Subcutaneous adipose tissue (tissue), 4 donors: ENCODE measurements around the gene TUBB8. TPM values are rescaled to one million over a fixed set of nuclear protein-coding genes. Genes with fewer than 3 reads are reported as not detected.

Source experiments
- total RNA-seq, 4 donors: library from RNA; depleted of rRNA; stranded (reverse); fragments of >200 nt; gene quantifications; one replicate each; pipeline ENCODE4 v1.1.0, GENCODE V29; 2016
- TF ChIP-seq, protein P1 (sequence below): fragments of 450-650 bp; IDR thresholded peaks from one replicate; pipeline ENCODE4 v1.5.1; 2016; ENCODE audit warnings: low read depth, mild to moderate bottlenecking, control low read depth, antibody characterized with exemption, moderate library complexity

Gene TUBB8
- total RNA-seq, 4 donors from 2014 or later, result not detected

DNA sequence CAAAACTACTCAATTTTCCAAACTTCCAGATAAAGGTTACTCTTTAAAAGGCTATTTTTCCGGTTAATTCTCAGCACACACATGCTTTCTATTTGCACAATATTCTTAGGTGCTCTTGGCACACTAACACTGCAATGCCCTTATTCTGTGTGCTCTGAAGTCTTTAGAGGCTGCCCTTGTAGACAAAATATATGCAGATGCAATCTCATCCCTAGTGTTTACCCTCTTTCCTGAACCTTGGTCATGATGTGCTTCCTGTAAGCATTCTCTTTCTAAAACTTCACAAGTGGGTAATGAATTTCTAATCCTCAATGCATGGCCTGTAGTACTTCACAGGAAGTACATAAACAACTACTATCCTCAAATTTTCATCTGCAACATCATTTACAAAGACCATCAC, 41.1 kb upstream of the TUBB8 start:
- TF ChIP-seq, protein P1, sequence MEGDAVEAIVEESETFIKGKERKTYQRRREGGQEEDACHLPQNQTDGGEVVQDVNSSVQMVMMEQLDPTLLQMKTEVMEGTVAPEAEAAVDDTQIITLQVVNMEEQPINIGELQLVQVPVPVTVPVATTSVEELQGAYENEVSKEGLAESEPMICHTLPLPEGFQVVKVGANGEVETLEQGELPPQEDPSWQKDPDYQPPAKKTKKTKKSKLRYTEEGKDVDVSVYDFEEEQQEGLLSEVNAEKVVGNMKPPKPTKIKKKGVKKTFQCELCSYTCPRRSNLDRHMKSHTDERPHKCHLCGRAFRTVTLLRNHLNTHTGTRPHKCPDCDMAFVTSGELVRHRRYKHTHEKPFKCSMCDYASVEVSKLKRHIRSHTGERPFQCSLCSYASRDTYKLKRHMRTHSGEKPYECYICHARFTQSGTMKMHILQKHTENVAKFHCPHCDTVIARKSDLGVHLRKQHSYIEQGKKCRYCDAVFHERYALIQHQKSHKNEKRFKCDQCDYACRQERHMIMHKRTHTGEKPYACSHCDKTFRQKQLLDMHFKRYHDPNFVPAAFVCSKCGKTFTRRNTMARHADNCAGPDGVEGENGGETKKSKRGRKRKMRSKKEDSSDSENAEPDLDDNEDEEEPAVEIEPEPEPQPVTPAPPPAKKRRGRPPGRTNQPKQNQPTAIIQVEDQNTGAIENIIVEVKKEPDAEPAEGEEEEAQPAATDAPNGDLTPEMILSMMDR, result no peak

DNA sequence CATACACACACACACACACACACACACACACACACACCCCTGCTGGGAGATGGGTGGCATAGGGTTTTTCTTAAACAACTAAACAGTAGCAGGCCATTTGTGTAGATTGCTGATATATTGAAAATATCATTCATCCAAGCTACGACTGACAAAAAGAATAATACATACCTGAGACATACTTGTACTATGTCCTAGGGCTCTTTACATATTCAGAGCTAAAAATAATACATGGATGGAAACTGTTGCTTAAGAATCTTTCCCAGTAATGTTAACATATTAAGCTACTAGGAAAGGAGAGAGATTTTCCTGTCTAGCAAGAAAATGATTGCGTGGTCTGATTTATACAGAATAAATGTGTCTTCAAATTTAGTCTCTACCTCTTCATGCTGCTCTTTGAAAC, 40.2 kb upstream of the TUBB8 start:
- TF ChIP-seq, protein P1, result no peak

DNA sequence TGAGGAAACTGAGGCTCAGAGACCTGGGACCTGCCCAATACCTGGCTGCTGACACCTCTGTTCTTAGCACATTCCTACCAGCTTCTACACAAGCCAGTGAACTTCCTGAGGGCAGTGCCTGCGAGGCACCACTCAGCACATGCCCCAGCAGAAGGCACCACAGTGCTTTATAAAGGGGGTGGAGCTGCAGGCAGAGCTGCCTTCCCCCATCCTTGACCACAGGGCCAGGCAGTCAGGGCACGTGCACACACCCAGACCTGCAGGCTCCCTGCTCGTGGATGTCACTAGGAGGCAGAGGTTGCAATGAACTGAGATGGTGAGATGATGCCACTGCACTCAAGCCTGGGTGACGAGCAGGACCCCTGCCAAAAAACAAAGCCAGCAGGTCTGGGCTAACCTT, 39.2 kb upstream of the TUBB8 start:
- TF ChIP-seq, protein P1, result no peak

DNA sequence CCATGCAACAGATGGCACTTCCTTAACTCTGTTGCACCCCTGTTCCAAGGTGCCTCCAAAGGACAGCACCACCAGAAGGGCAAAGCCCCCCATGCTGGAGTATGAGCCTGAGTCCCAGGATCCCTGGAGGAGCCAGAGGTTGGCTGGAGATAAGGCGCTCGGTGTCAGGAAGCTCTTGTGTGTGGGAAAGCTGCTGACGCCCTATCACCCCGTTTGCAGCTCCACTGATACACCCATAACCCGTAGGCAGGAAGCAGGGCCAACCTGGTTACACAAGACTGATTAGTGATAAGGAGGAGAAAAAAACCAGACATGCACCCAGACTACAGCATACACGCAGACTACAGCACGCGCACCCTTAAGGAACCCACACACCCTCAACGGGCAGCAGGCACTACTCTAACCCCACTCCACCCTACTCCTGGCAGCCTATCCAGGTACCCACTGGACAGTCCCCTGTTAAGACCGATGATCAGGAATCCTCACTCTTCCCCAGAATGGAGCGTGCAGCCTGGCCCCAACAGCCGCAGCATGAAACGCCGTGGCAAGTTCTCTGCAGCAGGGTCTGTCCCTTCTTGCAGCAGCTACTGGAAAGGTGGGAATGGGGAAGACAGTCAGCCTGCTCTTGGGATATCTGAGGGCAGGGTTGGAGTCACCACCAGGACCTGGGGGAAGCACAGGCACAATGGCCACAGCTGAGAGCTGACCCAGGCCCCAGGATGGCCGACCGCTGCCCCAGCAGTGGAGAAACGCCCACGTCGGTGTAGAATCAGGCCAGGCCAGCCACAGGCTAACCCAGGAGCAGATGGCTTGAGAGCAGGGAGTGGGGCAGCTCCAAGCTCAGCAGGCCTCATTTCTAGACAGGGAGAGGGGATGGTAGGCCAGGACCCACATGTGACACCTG, 38.3 kb upstream of the TUBB8 start:
- TF ChIP-seq, protein P1, result no peak

DNA sequence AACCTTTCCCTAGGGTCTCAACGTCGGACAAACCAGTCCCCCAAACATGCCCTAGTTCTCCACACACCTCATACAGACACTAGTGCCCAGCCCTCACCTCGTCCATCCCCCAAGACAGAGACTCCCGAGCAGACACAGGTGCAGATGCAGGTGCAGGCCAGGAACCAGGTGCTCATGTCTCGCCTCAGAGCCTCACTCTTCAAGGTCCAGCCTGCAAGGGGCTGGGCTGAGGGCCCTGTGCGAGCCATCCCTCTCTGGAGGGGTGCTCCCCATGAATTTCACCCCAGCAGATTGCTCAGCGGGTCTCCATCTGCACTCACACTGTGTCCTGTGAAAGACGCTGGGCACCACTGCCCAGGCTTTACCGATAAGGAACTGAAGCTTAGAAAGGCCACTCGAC, 36.9 kb upstream of the TUBB8 start:
- TF ChIP-seq, protein P1, result no peak

DNA sequence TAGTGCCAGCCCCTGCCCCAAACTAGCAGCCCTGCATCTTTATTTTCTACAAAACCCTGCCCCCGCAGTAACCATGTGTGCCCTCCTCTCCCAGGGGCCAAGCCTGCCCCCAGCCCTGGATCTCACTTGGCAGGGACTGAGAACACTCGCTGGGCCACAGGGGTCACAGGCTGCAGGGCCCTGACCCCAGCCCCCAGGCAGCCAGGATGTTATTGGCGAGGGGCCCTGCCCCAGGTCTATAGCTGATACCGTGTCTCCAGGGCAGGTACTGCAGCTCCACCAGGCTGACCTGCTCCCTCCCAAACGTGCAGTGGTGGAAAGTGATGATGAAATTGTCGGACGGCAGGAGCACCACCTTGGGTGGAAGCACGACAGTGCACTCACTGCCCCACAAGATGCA, 35.9 kb upstream of the TUBB8 start:
- TF ChIP-seq, protein P1, result no peak

DNA sequence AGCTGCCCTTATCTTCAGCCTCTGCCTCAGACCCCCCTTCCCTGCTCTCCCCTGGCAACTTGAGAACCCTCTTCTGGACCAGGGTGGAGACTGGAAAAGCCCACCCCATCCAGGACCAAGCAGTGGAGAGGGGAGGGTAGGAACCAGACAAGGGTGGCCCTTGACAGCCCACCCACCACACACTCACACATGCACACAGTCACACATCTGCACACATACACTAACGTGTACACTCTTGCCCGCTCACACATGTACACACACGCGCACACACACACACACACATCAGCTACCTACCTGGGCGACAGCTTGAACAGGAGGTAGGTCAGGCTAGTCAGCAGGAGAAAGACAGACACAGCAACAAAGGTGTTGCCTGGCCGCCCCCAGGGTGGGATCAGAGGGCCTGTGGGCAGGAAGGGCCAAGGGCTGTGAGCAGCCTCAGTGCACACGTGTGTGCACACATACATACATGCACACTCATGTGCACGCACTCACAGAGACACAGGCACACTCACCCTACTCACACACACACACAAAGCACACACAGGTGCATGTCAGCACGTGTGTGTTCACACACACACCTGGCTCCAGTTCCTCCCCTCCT, 34.9 kb upstream of the TUBB8 start:
- TF ChIP-seq, protein P1, result no peak
